SK-N-SH (cell line): ENCODE results near the gene OR12D2. TPM values are rescaled to one million over a fixed set of nuclear protein-coding genes. Genes with fewer than 3 reads are reported as not detected.

Source experiments
- CTCF ChIA-PET: fragments of 300-600, 350-600 bp; formaldehyde crosslinking; extraction: SDS; loops from one replicate; lab custom pipeline; 2021; lab: Yijun Ruan, JAX
- POLR2A ChIA-PET: fragments of 350-600 bp; sonication (Branson Sonifier 250); formaldehyde crosslinking; extraction: SDS; loops from one replicate; lab custom pipeline; 2020; ENCODE audit warnings: antibody characterized with exemption, inconsistent platforms; lab: Yijun Ruan, JAX
- DNase-seq: peaks from one replicate; pipeline ENCODE4 v3.0.0; 2012
- H2AFZ ChIP-seq: fragments of 200-600 bp; sonication (generic); 2 replicates; pipeline ENCODE4 v1.8.1; 2016; ENCODE audit warnings: antibody characterized with exemption, mild to moderate bottlenecking, low read depth
- H3F3A ChIP-seq: fragments of 200-600 bp; sonication (generic); replicated peaks from 2 replicates; pipeline ENCODE3; 2016; ENCODE audit warnings: antibody characterized with exemption, mild to moderate bottlenecking; ENCODE audit not compliant: insufficient read depth
- H3K27ac ChIP-seq, 2 experiments: fragments of 200-500 bp in 1 of 2; fragments of 200-600 bp in 1 of 2; sonication (Bioruptor generic) in 1 of 2; sonication (generic), shearing (Covaris generic) in 1 of 2; 2 replicates each; pipeline versions ENCODE4 v1.5.1 to v1.6.1; 2014 to 2016; ENCODE audit warnings: low read depth in 2 of 2, inconsistent platforms in 1 of 2, low read length in 1 of 2, mild to moderate bottlenecking in 1 of 2, mixed read lengths in 1 of 2
- H3K27me3 ChIP-seq: fragments of 200-600 bp; sonication (generic), shearing (Covaris generic); 2 replicates; pipeline ENCODE4 v1.6.1; 2016; ENCODE audit warnings: mixed run types; ENCODE audit not compliant: insufficient read depth
- H3K36me3 ChIP-seq, 2 experiments: fragments of 200-500 bp in 1 of 2; fragments of 200-600 bp in 1 of 2; sonication (Bioruptor generic) in 1 of 2; sonication (generic) in 1 of 2; replicated peaks in 1 of 2; 2 replicates each; pipeline versions ENCODE3 to v1.5.1; 2014 to 2016; ENCODE audit warnings: low read length in 1 of 2, mild to moderate bottlenecking in 1 of 2; ENCODE audit not compliant: insufficient read depth in 2 of 2, control insufficient read depth in 1 of 2
- H3K4me1 ChIP-seq, 2 experiments: fragments of 200-500 bp in 1 of 2; fragments of 200-600 bp in 1 of 2; sonication (Bioruptor generic) in 1 of 2; sonication (generic), shearing (Covaris generic) in 1 of 2; 2 replicates each; pipeline versions ENCODE4 v1.5.1 to v1.6.1; 2014 to 2016; ENCODE audit warnings: low read depth in 1 of 2, low read length in 1 of 2, mixed run types in 1 of 2; ENCODE audit not compliant: insufficient read depth in 2 of 2, control insufficient read depth in 1 of 2
- H3K4me2 ChIP-seq: fragments of 200-600 bp; sonication (generic), shearing (Covaris generic); 2 replicates; pipeline ENCODE4 v1.6.1; 2017; ENCODE audit warnings: mixed run types
- H3K4me3 ChIP-seq, 2 experiments: fragments of 200-500 bp in 1 of 2; fragments of 200-600 bp in 1 of 2; sonication (Bioruptor generic) in 1 of 2; sonication (generic), shearing (Covaris generic) in 1 of 2; 2 replicates each; pipeline versions ENCODE4 v1.5.1 to v1.8.1; 2014 to 2016; ENCODE audit warnings: low read depth in 2 of 2, inconsistent platforms in 1 of 2, low read length in 1 of 2, mild to moderate bottlenecking in 1 of 2, mixed read lengths in 1 of 2, moderate library complexity in 1 of 2
- H3K79me2 ChIP-seq: fragments of 200-600 bp; sonication (generic); 2 replicates; pipeline ENCODE4 v1.8.1; 2017; ENCODE audit warnings: mild to moderate bottlenecking; ENCODE audit not compliant: insufficient read depth
- H3K9ac ChIP-seq: fragments of 200-600 bp; sonication (generic); 2 replicates; pipeline ENCODE4 v1.6.1; 2017; ENCODE audit warnings: mixed run types
- H3K9me2 ChIP-seq: fragments of 200-600 bp; sonication (generic); 2 replicates; pipeline ENCODE4 v1.6.1; 2017; ENCODE audit warnings: mixed run types
- H3K9me3 ChIP-seq: fragments of 200-600 bp; sonication (generic); 2 replicates; pipeline ENCODE4 v1.6.1; 2017; ENCODE audit warnings: mixed run types, mild to moderate bottlenecking, moderate library complexity
- H4K20me1 ChIP-seq: fragments of 200-600 bp; sonication (generic); 2 replicates; pipeline ENCODE4 v1.6.1; 2017; ENCODE audit warnings: mild to moderate bottlenecking, mixed run types; ENCODE audit not compliant: insufficient read depth
- CTCF ChIP-seq: fragments of 200-600 bp; sonication (generic); IDR thresholded peaks from 2 replicates; pipeline ENCODE4 v1.6.1; 2017; ENCODE audit warnings: antibody characterized with exemption, mild to moderate bottlenecking, moderate library complexity
- EP300 ChIP-seq, 2 experiments: IDR thresholded peaks; 2 replicates each; pipeline versions ENCODE4 v1.4.0 to v1.6.1; 2012; ENCODE audit warnings: borderline replicate concordance in 1 of 2, low read depth in 1 of 2, low read length in 1 of 2
- FOSL2 ChIP-seq: IDR thresholded peaks from 2 replicates; pipeline ENCODE4 v1.4.0; 2012; ENCODE audit warnings: low read depth, mild to moderate bottlenecking, moderate library complexity, borderline replicate concordance
- FOXJ3 ChIP-seq: sonication (generic); formaldehyde crosslinking; IDR thresholded peaks from 2 replicates; pipeline ENCODE4 v1.5.1; 2020; ENCODE audit warnings: mild to moderate bottlenecking, missing genetic modification reagents
- RAD21 ChIP-seq: IDR thresholded peaks from 2 replicates; pipeline ENCODE4 v1.6.1; 2012; ENCODE audit warnings: mild to moderate bottlenecking, low read length
- REST ChIP-seq: IDR thresholded peaks from 2 replicates; pipeline ENCODE4 v1.6.1; 2012; ENCODE audit warnings: mild to moderate bottlenecking, low read depth, low read length, moderate library complexity
- RFX5 ChIP-seq: IDR thresholded peaks from 2 replicates; pipeline ENCODE4 v1.6.1; 2012; ENCODE audit warnings: mild to moderate bottlenecking, improper control_type of control experiment, low read length
- SMC3 ChIP-seq: IDR thresholded peaks from 2 replicates; pipeline ENCODE4 v1.6.1; 2012; ENCODE audit warnings: low read depth, low read length, improper control_type of control experiment
- TCF12 ChIP-seq: IDR thresholded peaks from 2 replicates; pipeline ENCODE4 v1.4.0; 2012
- YY1 ChIP-seq: IDR thresholded peaks from 2 replicates; pipeline ENCODE4 v1.4.0; 2012; ENCODE audit warnings: low read depth, mild to moderate bottlenecking
- ZBTB33 ChIP-seq: IDR thresholded peaks from 2 replicates; pipeline ENCODE4 v1.4.0; 2012; ENCODE audit warnings: low read depth, borderline replicate concordance
- WGBS: methylation state at CpG from one replicate; pipeline ENCODE4 v1.1.6; 2017; ENCODE audit warnings: low lambda C conversion rate; 5-methylcytosine and 5-hydroxymethylcytosine counted together
- polyA plus RNA-seq, 3 experiments: library from polyadenylated mRNA; depleted of rRNA; stranded (reverse); fragments of >200 nt; gene quantifications; 2 replicates each; pipeline ENCODE4 v1.2.3, GENCODE V29; 2012

OR12D2 gene
- polyA plus RNA-seq, 1 of the 3 experiments (the other 2 are of a cell fraction), result not detected

GRCh38 chr6:29425075-29425474, 29.6 kb downstream of the OR12D2 start:
- ChIA-PET CTCF (no interaction called here), POLR2A (no interaction called here)
- Histone ChIP-seq H3K4me2 (no peak overlapping the region), H3K4me1 (no peaks in the 10 kb centered on the region), H4K20me1 (no peaks in the 10 kb centered on the region), H3K79me2 (no peaks in the 10 kb centered on the region), H2AFZ (no peak overlapping the region), H3F3A (no peaks in the 10 kb centered on the region), H3K9me3 (no peaks in the 10 kb centered on the region), H3K4me3 (no peak overlapping the region), H3K27me3 (peaks cover 28% of the 10 kb centered on the region), H3K36me3 (no peaks in the 10 kb centered on the region), H3K9ac (no peak overlapping the region), H3K9me2 (no peaks in the 10 kb centered on the region), H3K27ac (no peak overlapping the region)
- WGBS, result 3% methylated on average over 1 of the region's 1 CpG
- DNase-seq, result no peak
- TF ChIP-seq TCF12, result no peak
- no peak for TF ChIP-seq FOSL2
- no peak for TF ChIP-seq SMC3
- TF ChIP-seq REST, result no peak
- TF ChIP-seq FOXJ3 (CRISPR knock-in tag), result no peak
- no peak for TF ChIP-seq RFX5
- no peak for TF ChIP-seq EP300 (IDR thresholded peaks at IDR 0.05; ENCODE audit: borderline replicate concordance in 1 of 2, low read depth in 1 of 2, low read length in 1 of 2)
- TF ChIP-seq RAD21, result no peak
- no peak for TF ChIP-seq ZBTB33

GRCh38 chr6:29426654-29427053, 31.2 kb downstream of the OR12D2 start:
- peaks cover 26% of the 10 kb centered on the region for H3K27me3 ChIP-seq
- no peaks in the 10 kb centered on the region for H3K36me3 ChIP-seq
- CTCF ChIA-PET, result no interaction called here
- no peaks in the 10 kb centered on the region for H3K9me2 ChIP-seq
- H3K9ac ChIP-seq, result no peak overlapping the region
- no peak overlapping the region for H3K4me2 ChIP-seq
- H3K4me3 ChIP-seq, result no peak overlapping the region
- H3K79me2 ChIP-seq, result no peaks in the 10 kb centered on the region
- WGBS, result 8% methylated on average over 3 of the region's 3 CpGs
- H4K20me1 ChIP-seq, result no peaks in the 10 kb centered on the region
- H2AFZ ChIP-seq, result no peak overlapping the region
- H3K9me3 ChIP-seq, result no peaks in the 10 kb centered on the region
- POLR2A ChIA-PET, result no interaction called here
- TF ChIP-seq YY1, result no peak
- 0 out of 2 replicates have a peak, but pooled peaks have one; percentile 15 for TF ChIP-seq CTCF
- no peak overlapping the region for H3K27ac ChIP-seq
- no peaks in the 10 kb centered on the region for H3K4me1 ChIP-seq
- no peak for DNase-seq
- H3F3A ChIP-seq, result no peaks in the 10 kb centered on the region
